H1 (cell line): ENCODE results near the gene NFYB. TPM values are rescaled to one million over a fixed set of nuclear protein-coding genes. Genes with fewer than 3 reads are reported as not detected.

Source experiments
- CTCF ChIA-PET: fragments of 300-600 bp; sonication (Branson Sonifier 250); formaldehyde crosslinking; loops from one replicate; lab custom pipeline; 2021; ENCODE audit not compliant: partially characterized antibody; lab: Charles Lee
- POLR2A ChIA-PET: fragments of 300-600 bp; sonication (Branson Sonifier 250); formaldehyde crosslinking; loops from one replicate; lab custom pipeline; 2021; ENCODE audit warnings: inconsistent platforms; ENCODE audit not compliant: partially characterized antibody; lab: Charles Lee
- DNase-seq, 2 experiments: peaks; one replicate each; pipeline versions ENCODE4 v3.0.0 to v3.0.0-alpha.2; 2010 to 2022; ENCODE audit warnings: low spot score in 2 of 2, low read depth in 1 of 2, mixed read lengths in 1 of 2
- FAIRE-seq: peaks from 2 replicates; lab custom pipeline; 2011; peaks lifted over from hg19 to GRCh38; lab: Jason Lieb, UNC
- H2AFZ ChIP-seq: 2 replicates; pipeline ENCODE4 v1.8.1; 2012; ENCODE audit warnings: low read length, inconsistent platforms
- H2AK5ac ChIP-seq: 2 replicates; pipeline ENCODE4 v1.6.1; 2013; ENCODE audit warnings: low read depth, low read length
- H2BK120ac ChIP-seq: replicated peaks from 2 replicates; pipeline ENCODE3; 2013; ENCODE audit warnings: low read depth, low read length, inconsistent platforms
- H2BK12ac ChIP-seq: 2 replicates; pipeline ENCODE4 v1.6.1; 2013; ENCODE audit warnings: low read depth, low read length
- H2BK15ac ChIP-seq: 2 replicates; pipeline ENCODE4 v1.6.1; 2013; ENCODE audit warnings: low read length
- H2BK20ac ChIP-seq: 2 replicates; pipeline ENCODE4 v1.6.1; 2013; ENCODE audit warnings: low read length
- H2BK5ac ChIP-seq: 2 replicates; pipeline ENCODE4 v1.6.1; 2013; ENCODE audit warnings: low read depth, low read length
- H3K14ac ChIP-seq: 2 replicates; pipeline ENCODE4 v1.6.1; 2013; ENCODE audit warnings: inconsistent platforms; ENCODE audit not compliant: insufficient read length
- H3K18ac ChIP-seq: 2 replicates; pipeline ENCODE4 v1.6.1; 2013; ENCODE audit warnings: low read length; ENCODE audit errors: extremely low read depth
- H3K23ac ChIP-seq: 2 replicates; pipeline ENCODE4 v1.6.1; 2013; ENCODE audit warnings: inconsistent platforms; ENCODE audit not compliant: insufficient read length
- H3K23me2 ChIP-seq: 2 replicates; pipeline ENCODE4 v1.6.1; 2013; ENCODE audit warnings: low read depth, low read length
- H3K27ac ChIP-seq: 2 replicates; pipeline ENCODE4 v1.6.1; 2011; ENCODE audit warnings: low read depth, low read length, inconsistent platforms
- H3K27me3 ChIP-seq, 4 experiments: replicated peaks in 1 of 4; 1 replicate in 1 of 4; 2 replicates in 3 of 4; pipeline versions ENCODE4 v1.6.1 to v1.8.1; 2011 to 2013; ENCODE audit warnings: low read length in 3 of 4, mild to moderate bottlenecking in 3 of 4, inconsistent platforms in 2 of 4, mixed read lengths in 2 of 4, moderate library complexity in 1 of 4; ENCODE audit not compliant: control insufficient read depth in 3 of 4, insufficient read depth in 3 of 4; ENCODE audit errors: extremely low read depth in 1 of 4
- H3K36me3 ChIP-seq, 4 experiments: 2 replicates each; pipeline versions ENCODE4 v1.6.1 to v1.8.1; 2011 to 2013; ENCODE audit warnings: mild to moderate bottlenecking in 4 of 4, low read length in 3 of 4, moderate library complexity in 2 of 4, control low read depth in 1 of 4, inconsistent platforms in 1 of 4; ENCODE audit not compliant: insufficient read depth in 4 of 4, control insufficient read depth in 2 of 4
- H3K4ac ChIP-seq: replicated peaks from 2 replicates; pipeline ENCODE3; 2013; ENCODE audit warnings: low read length, low read depth, mixed read lengths, inconsistent platforms; ENCODE audit not compliant: insufficient read length
- H3K4me1 ChIP-seq, 4 experiments: replicated peaks in 1 of 4; 1 replicate in 1 of 4; 2 replicates in 3 of 4; pipeline versions ENCODE4 v1.6.1 to v1.8.1; 2011 to 2013; ENCODE audit warnings: low read length in 3 of 4, inconsistent platforms in 2 of 4, mixed read lengths in 1 of 4; ENCODE audit not compliant: insufficient read depth in 4 of 4, control insufficient read depth in 3 of 4
- H3K4me2 ChIP-seq, 2 experiments: 2 replicates each; pipeline versions ENCODE4 v1.6.1 to v1.8.1; 2011 to 2013; ENCODE audit warnings: low read depth in 2 of 2, low read length in 2 of 2, control low read depth in 1 of 2, inconsistent platforms in 1 of 2, mild to moderate bottlenecking in 1 of 2; ENCODE audit not compliant: insufficient read depth in 1 of 2
- H3K4me3 ChIP-seq, 4 experiments: fragments of 200-600, 300-600 bp in 1 of 4; sonication (generic), shearing (Covaris generic), sonication (Bioruptor Twin) in 1 of 4; 2 replicates each; pipeline versions ENCODE4 v1.5.1 to v1.8.1; 2011 to 2016; ENCODE audit warnings: low read length in 4 of 4, low read depth in 3 of 4, control low read depth in 2 of 4, inconsistent platforms in 2 of 4, mild to moderate bottlenecking in 2 of 4, mixed read lengths in 1 of 4, moderate library complexity in 1 of 4; ENCODE audit not compliant: insufficient read depth in 2 of 4; ENCODE audit errors: extremely low read depth in 1 of 4
- H3K56ac ChIP-seq: replicated peaks from 2 replicates; pipeline ENCODE3; 2013; ENCODE audit warnings: low read depth, mild to moderate bottlenecking, mixed read lengths, low read length, inconsistent platforms; ENCODE audit not compliant: insufficient read length
- H3K79me1 ChIP-seq: 2 replicates; pipeline ENCODE4 v1.6.1; 2013; ENCODE audit warnings: low read depth, low read length, control low read depth
- H3K79me2 ChIP-seq, 2 experiments: 2 replicates each; pipeline versions ENCODE4 v1.6.1 to v1.8.1; 2012 to 2013; ENCODE audit warnings: low read length in 2 of 2, mild to moderate bottlenecking in 2 of 2, inconsistent platforms in 1 of 2; ENCODE audit not compliant: insufficient read depth in 2 of 2, control insufficient read depth in 1 of 2
- H3K9ac ChIP-seq, 4 experiments: replicated peaks in 1 of 4; 1 replicate in 1 of 4; 2 replicates in 3 of 4; pipeline versions ENCODE4 v1.6.1 to v1.8.1; 2011 to 2013; ENCODE audit warnings: low read depth in 3 of 4, low read length in 3 of 4, control low read depth in 2 of 4, mild to moderate bottlenecking in 2 of 4, moderate library complexity in 2 of 4, inconsistent platforms in 1 of 4; ENCODE audit errors: extremely low read depth in 1 of 4
- H3K9me3 ChIP-seq, 2 experiments: 2 replicates each; pipeline versions ENCODE4 v1.6.1 to v1.8.1; 2012 to 2013; ENCODE audit warnings: mild to moderate bottlenecking in 2 of 2, moderate library complexity in 2 of 2, control low read depth in 1 of 2, inconsistent platforms in 1 of 2, low read depth in 1 of 2, low read length in 1 of 2, mixed read lengths in 1 of 2; ENCODE audit not compliant: insufficient read depth in 2 of 2
- H4K20me1 ChIP-seq, 2 experiments: replicated peaks in 1 of 2; 2 replicates each; pipeline versions ENCODE3 to v1.8.1; 2011 to 2013; ENCODE audit warnings: inconsistent platforms in 2 of 2, low read length in 2 of 2, mild to moderate bottlenecking in 1 of 2; ENCODE audit not compliant: insufficient read depth in 2 of 2, control insufficient read depth in 1 of 2
- H4K5ac ChIP-seq: 2 replicates; pipeline ENCODE4 v1.6.1; 2013; ENCODE audit warnings: low read length, low read depth, mixed read lengths, inconsistent platforms; ENCODE audit not compliant: insufficient read length
- H4K8ac ChIP-seq: 2 replicates; pipeline ENCODE4 v1.8.0; 2013; ENCODE audit warnings: mild to moderate bottlenecking, moderate library complexity, low read length, inconsistent platforms; ENCODE audit not compliant: insufficient read depth; ENCODE audit errors: extremely low read depth
- H4K91ac ChIP-seq: replicated peaks from 2 replicates; pipeline ENCODE3; 2013; ENCODE audit warnings: low read length, mixed read lengths, inconsistent platforms; ENCODE audit not compliant: insufficient read length
- ATF2 ChIP-seq: IDR thresholded peaks from 2 replicates; pipeline ENCODE4 v1.6.1; 2012; ENCODE audit warnings: low read length, inconsistent platforms
- KDM4A ChIP-seq: IDR thresholded peaks from one replicate; pipeline ENCODE4 v1.7.1; 2012; ENCODE audit warnings: low read depth, mild to moderate bottlenecking, moderate library complexity, low read length, inconsistent platforms; ENCODE audit not compliant: severe bottlenecking
- NANOG ChIP-seq: IDR thresholded peaks from 2 replicates; pipeline ENCODE4 v1.6.1; 2011; ENCODE audit warnings: low read length, low read depth, mild to moderate bottlenecking, inconsistent platforms; ENCODE audit not compliant: insufficient read depth, poor library complexity, severe bottlenecking
- PHF8 ChIP-seq: fragments of 200-600 bp; sonication (generic); conservative IDR thresholded peaks from 2 replicates; pipeline ENCODE4 v1.7.1; 2012; ENCODE audit warnings: low read depth, mild to moderate bottlenecking, inconsistent platforms, low read length, moderate library complexity
- POLR2A ChIP-seq, 2 experiments: IDR thresholded peaks; 1 replicate in 1 of 2; 2 replicates in 1 of 2; pipeline ENCODE4 v1.6.1; 2011; ENCODE audit warnings: low read depth in 2 of 2, low read length in 2 of 2, mild to moderate bottlenecking in 2 of 2; ENCODE audit errors: control extremely low read depth in 1 of 2
- POLR2AphosphoS5 ChIP-seq: IDR thresholded peaks from 2 replicates; pipeline ENCODE4 v1.6.1; 2011; ENCODE audit warnings: low read depth, low read length
- RBBP5 ChIP-seq: IDR thresholded peaks from 2 replicates; pipeline ENCODE4 v1.7.1; 2012; ENCODE audit warnings: low read depth, mild to moderate bottlenecking, inconsistent platforms, low read length, moderate library complexity, borderline replicate concordance
- WGBS, 2 experiments: shearing (Covaris generic) in 1 of 2; methylation state at CpG; one replicate each; pipeline versions ENCODE4 v1.1.6 to v1.1.7; 2013 to 2015; ENCODE audit warnings: low lambda C conversion rate in 2 of 2, mixed read lengths in 2 of 2, inconsistent platforms in 1 of 2, low coverage in 1 of 2, missing lambda C conversion rate in 1 of 2; ENCODE audit not compliant: insufficient replicate concordance in 2 of 2, insufficient coverage in 1 of 2, insufficient read length in 1 of 2; ENCODE audit errors: extremely low coverage in 1 of 2, missing lambda C conversion rate in 1 of 2; 5-methylcytosine and 5-hydroxymethylcytosine counted together
- polyA plus RNA-seq, 7 experiments: library from polyadenylated mRNA; depleted of rRNA in 3 of 7; stranded (reverse) in 5 of 7; unstranded in 2 of 7; fragments of >200 nt in 5 of 7; fragments of 200-250 nt in 2 of 7; gene quantifications; 1 replicate in 5 of 7; 2 replicates in 1 of 7; 4 replicates in 1 of 7; pipeline versions ENCODE4 v1.2.1 to v1.2.3, GENCODE V29; 2011 to 2013; ENCODE audit warnings: missing spikeins in 2 of 7, mixed read lengths in 2 of 7
- total RNA-seq: library from RNA; stranded (reverse); fragmentation: NEBNext Ultra II Directional; extraction: Animal tissue kit (Norgen Biotek cat#: 25700); gene quantifications from 2 replicates; pipeline ENCODE4 v1.2.1, GENCODE V29; 2021

The NFYB gene
- total and polyA plus RNA-seq, 2 of the 8 experiments (the other 6 are each of a cell fraction or from before 2014, with no cell fraction given), result 29.1 to 43.5 TPM

GRCh38 chr12:104137001-104137901, 759 bp downstream of the NFYB start:
- H3K9me3 ChIP-seq, result no peaks in the 10 kb centered on the region
- H2BK5ac ChIP-seq, result peak overlapping the region; percentile 86
- peak overlapping the region; percentile 3 for H4K91ac ChIP-seq
- no peak overlapping the region for H3K23ac ChIP-seq
- peaks cover 9 to 47% of the 10 kb centered on the region in 2 experiments; a peak in 3 of 4 replicates for H3K79me2 ChIP-seq
- H2BK120ac ChIP-seq, result no peak overlapping the region
- peaks cover 3 to 9% (median 6%) of the 10 kb centered on the region in 4 experiments; a peak in 6 of 7 replicates for H3K4me1 ChIP-seq
- H3K23me2 ChIP-seq, result no peaks in the 10 kb centered on the region; the same call in 1 of the 2 replicates
- ChIA-PET CTCF (interaction anchor here (0.6 kb wide), 1 partner anchor 25 kb away, joined by 3 read pairs; no protein-coding TSS in a partner anchor), POLR2A (interaction anchor here (0.8 to 4.2 kb wide), 27 partner anchors 10 to 946 kb away, joined by 3 to 28 read pairs (median 4); partner anchors contain the start of genes EID3, HCFC2, HSP90B1 and TDG)
- 0 out of 7 replicates have a peak, but pooled peaks cover 0 to 3% (median 0%) of the 10 kb centered on the region in 4 experiments for H3K27me3 ChIP-seq
- H3K14ac ChIP-seq, result no peak overlapping the region
- H3K4me2 ChIP-seq, result peak overlapping the region; percentile 73 to 82
- no peak overlapping the region for H2BK15ac ChIP-seq
- TF ChIP-seq RBBP5, result peak; percentile 11; the same call in 1 of the 2 replicates
- no peak for TF ChIP-seq ATF2
- peak; percentile 58 to 75 for TF ChIP-seq POLR2A (IDR thresholded peaks at IDR 0.05; ENCODE audit: control extremely low read depth in 1 of 2, low read depth in 2 of 2, low read length in 2 of 2)
- TF ChIP-seq POLR2AphosphoS5, result peak; percentile 73
- no peak for TF ChIP-seq NANOG
- peak; percentile 19 for TF ChIP-seq KDM4A
- TF ChIP-seq PHF8, result peak; percentile 60
- WGBS, 2 experiments, result 0% methylated on average over 45 of the region's 78 CpGs; no CpG with 5 or more reads in 1 of the 2 experiments
- H3K36me3 ChIP-seq, result peaks cover 3 to 29% (median 15%) of the 10 kb centered on the region in 4 experiments
- H4K5ac ChIP-seq, result peak overlapping the region; percentile 90
- H3K4ac ChIP-seq, result no peak overlapping the region
- peaks cover 2 to 4% of the 10 kb centered on the region in 2 experiments for H4K20me1 ChIP-seq
- H3K18ac ChIP-seq, result peak overlapping the region; percentile 73; the same call in 1 of the 2 replicates
- no peak overlapping the region for H2BK20ac ChIP-seq
- H3K27ac ChIP-seq, result peak overlapping the region; percentile 92
- H3K79me1 ChIP-seq, result peaks cover 5% of the 10 kb centered on the region; the same call in 1 of the 2 replicates
- H4K8ac ChIP-seq, result peak overlapping the region; percentile 96; the same call in 1 of the 2 replicates
- peak overlapping the region; percentile 90 to 98 (median 94) for H3K9ac ChIP-seq
- peak overlapping the region; percentile 3 for H3K56ac ChIP-seq
- FAIRE-seq, result no peak
- no peak overlapping the region for H2AFZ ChIP-seq
- no peak overlapping the region for H2AK5ac ChIP-seq
- H2BK12ac ChIP-seq, result no peak overlapping the region
- peak overlapping the region; percentile 69 to 94 (median 89) for H3K4me3 ChIP-seq
- peak in 1 of 2 experiments; percentile 57 for DNase-seq
